T-helper 17 cell (primary cell): ENCODE data around the gene SUPT5H. TPM values are rescaled to one million over a fixed set of nuclear protein-coding genes. Genes with fewer than 3 reads are reported as not detected.

ENCODE experiments used
- ATAC-seq: fragments of 150-1000 bp; cut with Tn5 transposase; 2 replicates; pipeline ENCODE4 v1.10.0; 2021; ENCODE audit warnings: mild to moderate bottlenecking, moderate library complexity
- DNase-seq, 3 donors: peaks; one replicate each; pipeline versions ENCODE4 v3.0.0 to v3.0.0-alpha.2; 2020 to 2021
- H3K9me3 ChIP-seq: one replicate; pipeline ENCODE4 v1.7.0; 2013; ENCODE audit warnings: low read length, mild to moderate bottlenecking; ENCODE audit not compliant: control insufficient read depth, poor library complexity, severe bottlenecking
- H3K27ac Mint-ChIP-seq: one replicate; pipeline ENCODE4 v1.8.0; 2022; ENCODE audit warnings: mild to moderate bottlenecking, moderate library complexity, mixed read lengths
- H3K27me3 Mint-ChIP-seq: one replicate; pipeline ENCODE4 v1.8.0; 2022; ENCODE audit warnings: mixed read lengths
- H3K36me3 Mint-ChIP-seq: one replicate; pipeline ENCODE4 v1.8.0; 2022; ENCODE audit warnings: low read depth, mixed read lengths
- H3K4me1 Mint-ChIP-seq: one replicate; pipeline ENCODE4 v1.8.0; 2022; ENCODE audit warnings: mild to moderate bottlenecking, mixed read lengths
- H3K4me3 Mint-ChIP-seq: one replicate; pipeline ENCODE4 v1.8.0; 2022; ENCODE audit warnings: mild to moderate bottlenecking, moderate library complexity, mixed read lengths
- total RNA-seq, 4 donors: library from RNA in 2 of 4; stranded (reverse) in 2 of 4; gene quantifications; one replicate each; pipeline ENCODE4 v1.2.3 and lab custom pipeline; 2022 to 2026

SUPT5H gene
- total RNA-seq, 2 donors from 2014 or later, result 346 to 352 TPM

DNA sequence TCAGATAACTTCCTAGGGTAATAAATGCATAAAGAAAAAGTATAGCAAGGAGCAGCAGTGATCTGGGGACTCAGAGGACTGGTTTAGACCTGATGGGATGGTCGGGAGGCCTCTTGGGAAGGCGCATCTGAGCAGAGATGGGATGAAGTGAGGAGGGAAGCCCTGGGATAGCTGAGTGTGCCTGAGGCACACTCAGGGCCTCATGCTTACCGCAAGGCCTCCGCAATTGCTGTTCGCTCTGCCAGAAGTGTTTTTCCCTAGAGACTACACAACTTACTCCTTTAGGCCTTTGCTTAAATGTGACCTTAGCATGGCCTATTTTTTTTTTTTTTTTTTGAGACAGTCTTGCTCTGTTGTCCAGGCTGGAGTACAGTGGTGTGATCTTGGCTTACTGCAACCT lies 49.3 kb downstream of the SUPT5H start:
- DNase-seq, result no peak
- H3K4me3 Mint-ChIP-seq, result no peak overlapping the region
- H3K9me3 ChIP-seq, result no peaks in the 10 kb centered on the region
- H3K36me3 Mint-ChIP-seq, result peaks cover 8% of the 10 kb centered on the region
- H3K27me3 Mint-ChIP-seq, result peaks cover 31% of the 10 kb centered on the region
- no peak for ATAC-seq
- H3K4me1 Mint-ChIP-seq, result peaks cover 12% of the 10 kb centered on the region
- no peak overlapping the region for H3K27ac Mint-ChIP-seq

DNA sequence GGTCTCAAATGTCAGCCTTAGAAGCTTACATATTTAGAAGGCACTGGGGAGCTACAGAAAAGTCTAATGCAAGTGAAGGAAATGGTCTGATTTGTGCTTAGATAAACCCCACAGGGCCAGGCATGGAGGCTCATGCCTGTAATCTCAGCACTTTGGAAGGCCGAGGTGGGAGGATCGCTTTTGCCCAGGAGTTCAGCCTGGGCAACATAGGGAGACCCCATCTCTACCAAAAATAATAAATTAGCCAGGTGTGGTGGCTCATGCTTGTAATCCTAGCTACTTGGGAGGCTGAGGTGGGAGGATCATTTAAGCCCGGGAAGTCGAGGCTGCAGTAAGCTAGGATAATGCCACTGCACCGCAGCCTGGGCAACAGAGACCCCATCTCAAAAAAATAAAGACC lies 50.7 kb downstream of the SUPT5H start:
- DNase-seq (no peak), ATAC-seq (no peak)
- H3K9me3 ChIP-seq, result no peaks in the 10 kb centered on the region
- H3K4me1 Mint-ChIP-seq, result peaks cover 18% of the 10 kb centered on the region
- peaks cover 45% of the 10 kb centered on the region for H3K27me3 Mint-ChIP-seq
- H3K4me3 Mint-ChIP-seq, result peak overlapping the region; percentile 15
- no peak overlapping the region for H3K27ac Mint-ChIP-seq
- peaks cover 15% of the 10 kb centered on the region for H3K36me3 Mint-ChIP-seq

- Mint-ChIP-seq H3K27ac (peak overlapping the region; percentile 27), H3K4me1 (peaks cover 18% of the 10 kb centered on the region), H3K4me3 (no peak overlapping the region), H3K36me3 (peaks cover 15% of the 10 kb centered on the region), H3K27me3 (peaks cover 52% of the 10 kb centered on the region)
- H3K9me3 ChIP-seq, result no peaks in the 10 kb centered on the region
- no peak for ATAC-seq
- DNase-seq, result no peak
Observed at GRCh38 chr19:39497701-39497995, 52.3 kb downstream of the SUPT5H start.

GRCh38 chr19:39497996-39498797 lies 52.8 kb downstream of the SUPT5H start:
- Mint-ChIP-seq H3K36me3 (peaks cover 15% of the 10 kb centered on the region), H3K4me3 (peak overlapping the region; percentile 83), H3K27ac (peak overlapping the region; percentile 27), H3K4me1 (peaks cover 20% of the 10 kb centered on the region), H3K27me3 (peaks cover 52% of the 10 kb centered on the region)
- ATAC-seq (peak; percentile 44), DNase-seq (no peak)
- H3K9me3 ChIP-seq, result no peaks in the 10 kb centered on the region

GRCh38 chr19:39498798-39499642 lies 53.6 kb downstream of the SUPT5H start, which contains the start of gene DLL3:
Gene DLL3 (plus strand): TSS chr19:39498947. CDS start chr19:39498975, 28 bp downstream.
- H3K9me3 ChIP-seq, result no peaks in the 10 kb centered on the region
- peaks cover 25% of the 10 kb centered on the region for H3K4me1 Mint-ChIP-seq
- DNase-seq, result no peak
- peaks cover 15% of the 10 kb centered on the region for H3K36me3 Mint-ChIP-seq
- H3K27me3 Mint-ChIP-seq, result peaks cover 58% of the 10 kb centered on the region
- H3K4me3 Mint-ChIP-seq, result peak within 1 kb of the TSS; percentile 83
- H3K27ac Mint-ChIP-seq, result peak within 1 kb of the TSS; percentile 27
- no peak for ATAC-seq

- DNase-seq (no peak), ATAC-seq (no peak)
- peaks cover 67% of the 10 kb centered on the region for H3K27me3 Mint-ChIP-seq
- no peaks in the 10 kb centered on the region for H3K9me3 ChIP-seq
- no peak overlapping the region for H3K27ac Mint-ChIP-seq
- H3K4me3 Mint-ChIP-seq, result peak overlapping the region; percentile 81
- H3K36me3 Mint-ChIP-seq, result peaks cover 18% of the 10 kb centered on the region
- peaks cover 32% of the 10 kb centered on the region for H3K4me1 Mint-ChIP-seq
Observed at GRCh38 chr19:39499932-39500331, 54.5 kb downstream of the SUPT5H start.

DNA sequence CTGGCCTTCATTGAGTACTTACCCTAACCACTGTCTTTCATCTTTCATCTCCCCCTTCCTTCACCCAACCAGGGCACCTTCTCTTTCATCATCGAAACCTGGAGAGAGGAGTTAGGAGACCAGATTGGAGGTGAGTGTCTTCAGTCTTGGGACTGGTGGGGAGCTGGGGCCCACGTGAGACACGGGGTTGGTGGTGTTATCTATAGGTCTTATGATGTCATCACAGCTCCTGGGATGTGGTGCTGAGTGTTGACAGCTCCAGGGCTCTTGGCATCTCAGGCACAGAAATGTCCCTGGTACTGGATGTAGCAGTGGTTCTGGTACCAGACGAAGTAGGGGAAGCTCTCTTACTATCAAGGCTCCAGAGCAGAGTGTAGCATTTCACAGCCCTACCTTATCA lies 55.2 kb downstream of the SUPT5H start:
- H3K27me3 Mint-ChIP-seq, result peaks cover 74% of the 10 kb centered on the region
- H3K4me3 Mint-ChIP-seq, result peak overlapping the region; percentile 28
- H3K9me3 ChIP-seq, result no peaks in the 10 kb centered on the region
- DNase-seq (no peak), ATAC-seq (no peak)
- H3K27ac Mint-ChIP-seq, result no peak overlapping the region
- peaks cover 18% of the 10 kb centered on the region for H3K36me3 Mint-ChIP-seq
- H3K4me1 Mint-ChIP-seq, result peaks cover 32% of the 10 kb centered on the region

- no peak overlapping the region for H3K4me3 Mint-ChIP-seq
- no peak for ATAC-seq
- no peaks in the 10 kb centered on the region for H3K9me3 ChIP-seq
- H3K27me3 Mint-ChIP-seq, result peaks cover 76% of the 10 kb centered on the region
- no peak for DNase-seq
- H3K36me3 Mint-ChIP-seq, result peaks cover 18% of the 10 kb centered on the region
- H3K4me1 Mint-ChIP-seq, result peaks cover 35% of the 10 kb centered on the region
- H3K27ac Mint-ChIP-seq, result no peak overlapping the region
Observed at GRCh38 chr19:39501340-39501739, 56.0 kb downstream of the SUPT5H start.

- Mint-ChIP-seq H3K4me3 (peak overlapping the region; percentile 51), H3K27me3 (peaks cover 73% of the 10 kb centered on the region), H3K36me3 (peaks cover 19% of the 10 kb centered on the region), H3K4me1 (peaks cover 44% of the 10 kb centered on the region), H3K27ac (peak overlapping the region; percentile 44)
- ATAC-seq, result peak; percentile 80
- H3K9me3 ChIP-seq, result no peaks in the 10 kb centered on the region
- peak; percentile 71 to 81 (median 74) for DNase-seq
Observed at GRCh38 chr19:39502640-39503417, 57.4 kb downstream of the SUPT5H start.

DNA sequence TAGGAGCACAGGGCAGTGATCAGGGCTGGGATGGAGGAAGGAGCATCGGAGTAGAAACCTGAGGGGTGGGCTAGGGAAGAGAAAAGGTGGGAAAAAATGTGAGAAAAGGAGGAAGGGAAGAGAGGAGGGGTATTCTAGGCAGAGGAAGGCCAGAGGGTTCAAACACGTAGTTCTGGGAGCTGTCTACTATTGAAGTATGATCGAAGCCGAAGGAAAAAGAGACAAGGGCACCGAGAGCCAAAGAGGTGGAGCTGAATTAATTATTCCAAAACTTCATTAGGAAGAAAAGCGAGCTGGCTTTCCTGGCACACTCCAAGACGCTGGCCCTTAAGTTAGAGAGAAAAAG lies 61.2 kb downstream of the SUPT5H start:
- no peak for ATAC-seq
- Mint-ChIP-seq H3K4me3 (peak overlapping the region; percentile 81), H3K27ac (no peak overlapping the region), H3K4me1 (peaks cover 28% of the 10 kb centered on the region), H3K36me3 (peaks cover 7% of the 10 kb centered on the region), H3K27me3 (peaks cover 55% of the 10 kb centered on the region)
- DNase-seq, result no peak
- H3K9me3 ChIP-seq, result no peaks in the 10 kb centered on the region

- peaks cover 56% of the 10 kb centered on the region for H3K27me3 Mint-ChIP-seq
- no peaks in the 10 kb centered on the region for H3K9me3 ChIP-seq
- peaks cover 28% of the 10 kb centered on the region for H3K4me1 Mint-ChIP-seq
- ATAC-seq, result peak; percentile 69
- H3K27ac Mint-ChIP-seq, result no peak overlapping the region
- peaks cover 7% of the 10 kb centered on the region for H3K36me3 Mint-ChIP-seq
- peak overlapping the region; percentile 85 for H3K4me3 Mint-ChIP-seq
- peak; percentile 23 to 31 (median 25) for DNase-seq
Observed at GRCh38 chr19:39506944-39507714, 61.7 kb downstream of the SUPT5H start.

GRCh38 chr19:39507715-39508364 lies 62.5 kb downstream of the SUPT5H start:
- Mint-ChIP-seq H3K27ac (no peak overlapping the region), H3K4me1 (peaks cover 28% of the 10 kb centered on the region), H3K27me3 (peaks cover 60% of the 10 kb centered on the region), H3K4me3 (peak overlapping the region; percentile 85), H3K36me3 (peaks cover 7% of the 10 kb centered on the region)
- no peak for ATAC-seq
- DNase-seq, result no peak
- no peaks in the 10 kb centered on the region for H3K9me3 ChIP-seq
